ENCODE measurements around the gene P4HA1. TPM values are rescaled to one million over a fixed set of nuclear protein-coding genes. Genes with fewer than 3 reads are reported as not detected.

Gene P4HA1
- total RNA-seq, 4 donors from 2014 or later: 16.7 to 25.0 (median 19.2) TPM

GRCh38 chr10:73134727-73135126, 38.1 kb upstream of the P4HA1 start:
- no peaks in the 10 kb centered on the region for H3K27me3 ChIP-seq
- no peaks in the 10 kb centered on the region for H3K9me3 ChIP-seq
- 92% methylated on average over 3 of the region's 3 CpGs for WGBS
- DNase-seq (ENCODE audit: extremely low spot score): no peak
- no peak overlapping the region for H3K4me3 ChIP-seq
- no peak overlapping the region for H3K27ac ChIP-seq (replicated peaks in 1 of 4)
- TF ChIP-seq POLR2AphosphoS5 (IDR thresholded peaks at IDR 0.05) (no peak), POLR2A (IDR thresholded peaks at IDR 0.05; ENCODE audit: low read depth) (no peak)
- no peaks in the 10 kb centered on the region for H3K4me1 ChIP-seq
- H3K36me3 ChIP-seq: peaks cover 66 to 100% (median 96%) of the 10 kb centered on the region in 4 donors
- intact Hi-C loops (cut with DNase I): no loop called here

DNA sequence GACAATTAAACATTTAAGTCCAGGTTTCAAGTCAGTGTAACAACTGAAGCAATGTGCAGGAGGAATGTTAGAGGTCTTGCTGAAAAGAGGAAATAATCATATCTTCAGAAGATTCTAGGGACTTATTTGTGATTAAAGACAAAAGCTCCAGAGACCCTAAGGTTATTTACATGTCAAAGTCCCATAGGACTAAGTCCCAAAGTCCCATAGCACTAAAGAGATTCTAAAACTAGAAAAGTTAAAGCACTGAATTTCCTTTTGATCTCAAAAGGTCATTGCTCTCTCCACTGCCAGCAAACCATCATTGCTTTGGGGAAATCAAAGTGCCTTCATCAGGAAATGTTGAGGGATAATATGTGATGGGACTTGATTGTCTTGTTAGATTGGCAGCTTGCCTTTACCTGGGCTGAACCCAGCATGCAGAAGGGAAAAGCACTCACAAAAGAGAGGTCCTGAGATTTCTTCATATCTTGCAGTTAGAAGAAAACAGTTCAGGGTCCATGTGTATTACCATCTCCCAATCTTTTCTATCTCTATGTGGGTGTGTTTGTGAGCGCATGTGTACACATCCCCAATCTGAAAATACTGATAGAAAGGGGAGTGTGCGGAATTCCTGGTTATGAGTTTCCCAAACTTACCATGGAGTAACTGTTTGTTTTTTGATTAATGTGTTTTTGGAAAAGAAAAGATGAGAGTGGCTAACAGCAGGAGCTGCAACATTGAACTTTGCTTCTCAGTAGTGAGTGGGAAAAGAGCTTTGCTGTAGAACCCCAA, 35.4 kb upstream of the P4HA1 start:
- H3K36me3 ChIP-seq: peaks cover 43 to 99% (median 92%) of the 10 kb centered on the region in 4 donors

DNA sequence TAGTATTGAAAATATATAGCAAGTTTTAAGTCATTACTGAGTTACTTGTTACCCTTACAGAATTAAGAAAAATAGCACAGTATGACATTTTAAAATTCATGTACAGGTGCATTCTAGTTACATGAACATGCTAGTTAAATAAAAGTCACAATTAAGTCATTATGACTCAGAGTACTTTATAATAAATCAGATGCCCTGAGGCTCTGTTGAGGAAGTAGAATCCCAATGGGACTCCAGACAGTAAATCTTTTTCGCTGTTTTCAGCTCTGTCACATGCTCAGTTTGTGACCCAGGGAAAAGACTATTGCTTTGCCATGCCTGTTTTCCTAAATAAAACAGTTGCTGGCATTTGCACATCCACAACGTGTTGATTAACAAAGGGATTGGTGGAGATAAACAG, 34.6 kb upstream of the P4HA1 start:
- Histone ChIP-seq H3K27me3 (no peaks in the 10 kb centered on the region), H3K4me1 (no peaks in the 10 kb centered on the region), H3K4me3 (no peak overlapping the region), H3K36me3 (peaks cover 35 to 99% (median 94%) of the 10 kb centered on the region in 4 donors), H3K27ac (replicated peaks in 1 of 4) (no peak overlapping the region), H3K9me3 (no peaks in the 10 kb centered on the region)
- TF ChIP-seq, protein P1, sequence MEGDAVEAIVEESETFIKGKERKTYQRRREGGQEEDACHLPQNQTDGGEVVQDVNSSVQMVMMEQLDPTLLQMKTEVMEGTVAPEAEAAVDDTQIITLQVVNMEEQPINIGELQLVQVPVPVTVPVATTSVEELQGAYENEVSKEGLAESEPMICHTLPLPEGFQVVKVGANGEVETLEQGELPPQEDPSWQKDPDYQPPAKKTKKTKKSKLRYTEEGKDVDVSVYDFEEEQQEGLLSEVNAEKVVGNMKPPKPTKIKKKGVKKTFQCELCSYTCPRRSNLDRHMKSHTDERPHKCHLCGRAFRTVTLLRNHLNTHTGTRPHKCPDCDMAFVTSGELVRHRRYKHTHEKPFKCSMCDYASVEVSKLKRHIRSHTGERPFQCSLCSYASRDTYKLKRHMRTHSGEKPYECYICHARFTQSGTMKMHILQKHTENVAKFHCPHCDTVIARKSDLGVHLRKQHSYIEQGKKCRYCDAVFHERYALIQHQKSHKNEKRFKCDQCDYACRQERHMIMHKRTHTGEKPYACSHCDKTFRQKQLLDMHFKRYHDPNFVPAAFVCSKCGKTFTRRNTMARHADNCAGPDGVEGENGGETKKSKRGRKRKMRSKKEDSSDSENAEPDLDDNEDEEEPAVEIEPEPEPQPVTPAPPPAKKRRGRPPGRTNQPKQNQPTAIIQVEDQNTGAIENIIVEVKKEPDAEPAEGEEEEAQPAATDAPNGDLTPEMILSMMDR (IDR thresholded peaks at IDR 0.05): no peak
- TF ChIP-seq POLR2A (IDR thresholded peaks at IDR 0.05; ENCODE audit: low read depth) (no peak), POLR2AphosphoS5 (IDR thresholded peaks at IDR 0.05) (no peak), EP300 (IDR thresholded peaks at IDR 0.05) (no peak)
- 55% methylated on average over 2 of the region's 2 CpGs for WGBS
- DNase-seq (ENCODE audit: extremely low spot score): no peak
- intact Hi-C loops (cut with DNase I): no loop called here

More for the DNA sequence above, 35.4 kb upstream of the P4HA1 start:
- TF ChIP-seq EP300 (IDR thresholded peaks at IDR 0.05) (no peak), POLR2AphosphoS5 (IDR thresholded peaks at IDR 0.05) (no peak), POLR2A (IDR thresholded peaks at IDR 0.05; ENCODE audit: low read depth) (no peak)
- TF ChIP-seq, protein P1 (IDR thresholded peaks at IDR 0.05): no peak
- Histone ChIP-seq H3K4me3 (no peak overlapping the region), H3K27ac (replicated peaks in 1 of 4) (no peak overlapping the region), H3K27me3 (no peaks in the 10 kb centered on the region), H3K9me3 (no peaks in the 10 kb centered on the region), H3K4me1 (no peaks in the 10 kb centered on the region)
- DNase-seq (ENCODE audit: extremely low spot score): no peak
- WGBS: 95% methylated on average over 2 of the region's 2 CpGs
- intact Hi-C loops (cut with DNase I): no loop called here

DNA sequence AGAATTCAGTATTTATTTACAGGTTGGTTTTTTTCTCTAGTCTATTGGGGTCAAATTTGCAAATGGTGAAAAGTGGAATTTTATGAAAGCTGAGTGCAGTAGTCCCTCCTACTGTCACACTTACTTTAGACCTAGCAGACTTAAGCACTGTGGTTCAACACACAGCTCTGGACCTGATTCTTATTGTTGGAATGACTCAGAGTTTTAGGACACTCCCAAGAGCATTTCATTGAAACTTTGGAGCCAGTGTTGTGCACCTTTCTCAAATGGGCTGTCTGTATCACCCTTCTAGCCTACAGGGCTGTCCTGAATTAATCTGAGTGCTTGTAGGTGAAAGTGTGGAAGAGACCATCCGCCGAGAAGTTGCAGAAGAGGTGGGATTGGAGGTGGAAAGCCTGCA, 29.7 kb upstream of the P4HA1 start:
- DNase-seq (ENCODE audit: extremely low spot score): no peak
- H3K27me3 ChIP-seq: no peaks in the 10 kb centered on the region
- 90% methylated on average over 2 of the region's 2 CpGs for WGBS
- no peaks in the 10 kb centered on the region for H3K4me1 ChIP-seq
- no peak overlapping the region for H3K27ac ChIP-seq (replicated peaks in 1 of 4)
- H3K4me3 ChIP-seq: no peak overlapping the region
- no peaks in the 10 kb centered on the region for H3K9me3 ChIP-seq
- intact Hi-C loops (cut with DNase I): no loop called here
- peaks cover 0 to 84% (median 80%) of the 10 kb centered on the region in 4 donors for H3K36me3 ChIP-seq
- no peak for TF ChIP-seq POLR2A (IDR thresholded peaks at IDR 0.05; ENCODE audit: low read depth)

DNA sequence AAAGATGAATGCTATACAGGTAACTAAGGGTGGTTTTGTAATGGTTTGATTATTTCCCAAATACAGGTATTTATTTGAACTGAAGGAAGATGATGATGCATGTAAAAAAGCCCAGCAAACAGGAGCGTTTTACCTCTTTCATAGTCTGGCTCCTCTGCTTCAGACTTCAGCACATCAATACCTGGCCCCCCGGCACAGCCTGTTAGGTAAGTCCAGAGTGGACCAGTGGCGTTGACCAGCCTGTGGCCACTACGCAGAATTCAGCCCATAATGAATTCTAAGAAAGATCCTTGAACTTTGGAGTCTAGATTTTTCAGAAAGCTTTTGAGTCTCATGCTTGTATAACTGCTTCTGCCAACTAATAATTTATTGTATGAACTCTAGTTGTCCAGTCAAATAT, 23.3 kb upstream of the P4HA1 start:
- Histone ChIP-seq H3K27me3 (no peaks in the 10 kb centered on the region), H3K9me3 (no peaks in the 10 kb centered on the region), H3K36me3 (peaks cover 4 to 55% (median 36%) of the 10 kb centered on the region in 4 donors), H3K27ac (replicated peaks in 1 of 4) (no peak overlapping the region), H3K4me3 (no peak overlapping the region), H3K4me1 (peaks cover 3 to 15% (median 10%) of the 10 kb centered on the region in 4 donors)
- TF ChIP-seq EP300 (IDR thresholded peaks at IDR 0.05) (no peak), POLR2A (IDR thresholded peaks at IDR 0.05; ENCODE audit: low read depth) (no peak), POLR2AphosphoS5 (IDR thresholded peaks at IDR 0.05) (no peak)
- TF ChIP-seq, protein P1 (IDR thresholded peaks at IDR 0.05): no peak
- WGBS: 88% methylated on average over 4 of the region's 4 CpGs
- intact Hi-C loops (cut with DNase I): no loop called here
- no peak for DNase-seq (ENCODE audit: extremely low spot score)

All from esophagus muscularis mucosa (tissue), 4 donors.